GM23338 (cell line): Measurements from ENCODE around the gene MDH1. TPM values are rescaled to one million over a fixed set of nuclear protein-coding genes. Genes with fewer than 3 reads are reported as not detected.

ENCODE experiments used
- ATAC-seq: fragments of 200-7000 bp; cut with Tn5 transposase; 3 replicates; pipeline ENCODE4 v1.9.1; 2020
- DNase-seq: peaks from one replicate; pipeline ENCODE4 v3.0.0-alpha.2; 2015; ENCODE audit warnings: low spot score
- H2AFZ ChIP-seq: fragments of 200-600 bp; sonication (generic); 2 replicates; pipeline ENCODE4 v1.8.0; 2016; ENCODE audit warnings: antibody characterized with exemption, mild to moderate bottlenecking, moderate library complexity
- H3F3A ChIP-seq: fragments of 200-600 bp; sonication (generic); replicated peaks from 2 replicates; pipeline ENCODE4 v1.8.0; 2017; ENCODE audit warnings: antibody characterized with exemption, mixed run types, low read depth
- H3K27ac ChIP-seq: fragments of 200-600 bp; sonication (generic); 2 replicates; pipeline ENCODE4 v1.6.1; 2016; ENCODE audit warnings: low read depth
- H3K27me3 ChIP-seq: fragments of 200-600 bp; sonication (generic); 2 replicates; pipeline ENCODE4 v1.8.0; 2016; ENCODE audit warnings: mild to moderate bottlenecking, mixed run types, moderate library complexity; ENCODE audit not compliant: insufficient read depth
- H3K36me3 ChIP-seq: fragments of 200-600 bp; sonication (generic); 2 replicates; pipeline ENCODE4 v1.8.0; 2016; ENCODE audit warnings: mild to moderate bottlenecking; ENCODE audit not compliant: insufficient read depth
- H3K4me1 ChIP-seq: fragments of 200-600 bp; sonication (generic); 2 replicates; pipeline ENCODE4 v1.8.0; 2016; ENCODE audit warnings: mild to moderate bottlenecking, moderate library complexity; ENCODE audit not compliant: insufficient read depth
- H3K4me2 ChIP-seq: fragments of 200-600 bp; sonication (generic); 2 replicates; pipeline ENCODE4 v1.7.1; 2017; ENCODE audit warnings: mixed run types
- H3K4me3 ChIP-seq: fragments of 200-600 bp; sonication (generic); 2 replicates; pipeline ENCODE4 v1.6.1; 2016; ENCODE audit warnings: mixed run types
- H3K79me2 ChIP-seq: fragments of 200-600 bp; sonication (generic); replicated peaks from 2 replicates; pipeline ENCODE4 v1.8.0; 2017; ENCODE audit warnings: mild to moderate bottlenecking; ENCODE audit not compliant: insufficient read depth
- H3K9me2 ChIP-seq: fragments of 200-600 bp; sonication (generic); 2 replicates; pipeline ENCODE4 v1.8.0; 2017; ENCODE audit not compliant: insufficient read depth
- H4K20me1 ChIP-seq: fragments of 200-600 bp; sonication (generic); replicated peaks from 2 replicates; pipeline ENCODE4 v1.8.0; 2017; ENCODE audit warnings: mild to moderate bottlenecking; ENCODE audit not compliant: insufficient read depth
- H3K27ac Mint-ChIP-seq: 2 replicates; pipeline ENCODE4 v1.8.0; 2020; ENCODE audit warnings: inconsistent platforms, mild to moderate bottlenecking, moderate library complexity, mixed read lengths
- H3K27me3 Mint-ChIP-seq: 3 replicates; pipeline ENCODE4 v1.8.0; 2022; ENCODE audit warnings: low read depth, mild to moderate bottlenecking, moderate library complexity, mixed read lengths, inconsistent platforms; ENCODE audit not compliant: insufficient read depth, poor library complexity
- H3K36me3 Mint-ChIP-seq: 3 replicates; pipeline ENCODE4 v1.8.0; 2021; ENCODE audit warnings: low read depth, mild to moderate bottlenecking, inconsistent platforms, moderate library complexity, mixed read lengths
- H3K4me1 Mint-ChIP-seq: 3 replicates; pipeline ENCODE4 v1.8.0; 2020; ENCODE audit warnings: mild to moderate bottlenecking, inconsistent platforms, mixed read lengths
- H3K4me3 Mint-ChIP-seq: 3 replicates; pipeline ENCODE4 v1.8.0; 2021; ENCODE audit warnings: moderate library complexity, mild to moderate bottlenecking, inconsistent platforms, mixed read lengths
- H3K9me3 Mint-ChIP-seq: 3 replicates; pipeline ENCODE4 v1.8.0; 2020; ENCODE audit warnings: moderate library complexity, mild to moderate bottlenecking, inconsistent platforms, mixed read lengths
- CREB1 ChIP-seq: fragments of 250-450 bp; sonication (Bioruptor Pico); IDR thresholded peaks from 2 replicates; pipeline ENCODE4 v1.5.0; 2020; ENCODE audit warnings: low read depth, mild to moderate bottlenecking, moderate library complexity
- CTCF ChIP-seq, 2 experiments: fragments of 200-600 bp in 1 of 2; sonication (generic) in 1 of 2; conservative IDR thresholded peaks; 2 replicates each; pipeline versions ENCODE4 v1.5.1 to v1.6.1; 2016 to 2017; ENCODE audit warnings: antibody characterized with exemption in 2 of 2, low read depth in 2 of 2, mild to moderate bottlenecking in 2 of 2, moderate library complexity in 1 of 2
- ETS1 ChIP-seq: IDR thresholded peaks from 2 replicates; pipeline ENCODE4 v1.6.1; 2016; ENCODE audit warnings: antibody characterized with exemption
- EZH2 ChIP-seq: fragments of 200-600 bp; sonication (generic); IDR thresholded peaks from one replicate; pipeline ENCODE4 v1.8.0; 2017; ENCODE audit warnings: antibody characterized with exemption, mild to moderate bottlenecking, low read depth; ENCODE audit not compliant: unreplicated experiment
- EZH2phosphoT487 ChIP-seq: fragments of 200-600 bp; sonication (generic); IDR thresholded peaks from one replicate; pipeline ENCODE4 v1.8.1; 2018; ENCODE audit warnings: antibody characterized with exemption; ENCODE audit not compliant: unreplicated experiment
- JUNB ChIP-seq: IDR thresholded peaks from one replicate; pipeline ENCODE4 v1.6.1; 2016; ENCODE audit warnings: antibody characterized with exemption; ENCODE audit not compliant: unreplicated experiment
- NANOG ChIP-seq: IDR thresholded peaks from 2 replicates; pipeline ENCODE4 v1.6.1; 2016; ENCODE audit warnings: antibody characterized with exemption, borderline replicate concordance
- STAT1 ChIP-seq: IDR thresholded peaks from one replicate; pipeline ENCODE4 v1.6.1; 2016; ENCODE audit warnings: antibody characterized with exemption; ENCODE audit not compliant: unreplicated experiment
- ZNF114 ChIP-seq: fragments of 250-450 bp; sonication (Bioruptor Pico); IDR thresholded peaks from 2 replicates; pipeline ENCODE4 v1.5.0; 2020; ENCODE audit warnings: mild to moderate bottlenecking, moderate library complexity
- ZNF331 ChIP-seq: fragments of 250-450 bp; sonication (Bioruptor Pico); IDR thresholded peaks from 2 replicates; pipeline ENCODE4 v1.5.0; 2020; ENCODE audit warnings: low read depth, mild to moderate bottlenecking, moderate library complexity
- polyA plus RNA-seq: library from polyadenylated mRNA; unstranded; fragments of >200 nt; fragmentation: Nextera tagmentation; extraction: Ambion mirVana; gene quantifications from 2 replicates; pipeline ENCODE4 v1.2.1, GENCODE V29; 2016
- total RNA-seq: library from RNA; depleted of rRNA; stranded (reverse); fragments of >200 nt; shearing (Covaris generic); gene quantifications from 2 replicates; pipeline ENCODE4 v1.2.3, GENCODE V29; 2014
- TF ChIP-seq, protein P1 (sequence below): IDR thresholded peaks from one replicate; pipeline ENCODE4 v1.6.1; 2018; ENCODE audit warnings: antibody characterized with exemption; ENCODE audit not compliant: unreplicated experiment

MDH1 gene
- total and polyA plus RNA-seq, 2 experiments from 2014 or later: 275 to 503 TPM

DNA sequence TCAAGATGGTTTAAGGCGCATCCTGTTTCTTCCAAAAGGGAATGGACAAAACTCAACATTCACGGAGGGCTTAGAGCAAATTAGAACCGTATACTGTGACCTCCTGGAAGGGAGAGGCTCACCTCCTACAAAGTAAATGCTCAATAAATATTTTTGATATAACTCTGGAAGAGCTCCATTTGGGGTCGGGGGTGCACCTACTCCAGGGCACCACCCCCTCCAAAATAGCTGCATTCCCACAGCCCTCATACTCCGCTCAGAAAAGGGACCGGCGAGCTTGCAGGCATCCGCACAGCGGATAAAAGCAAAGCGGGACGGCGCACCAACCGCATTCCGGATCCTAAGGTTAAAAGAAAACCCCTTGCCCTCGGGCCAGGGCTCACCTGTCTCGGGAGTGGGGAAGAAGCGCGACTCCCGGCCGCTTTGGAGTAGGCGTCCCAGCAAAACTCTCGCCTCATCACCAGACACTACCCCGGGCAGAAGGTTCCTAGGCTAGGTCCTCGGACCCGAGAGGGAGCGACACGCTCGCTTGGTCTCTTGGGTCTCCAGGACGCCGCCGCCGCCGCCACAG is 864 bp upstream of the MDH1 start (continued):
- TF ChIP-seq EZH2 (no peak), ZNF114 (CRISPR knock-in tag) (no peak), ZNF331 (no peak), STAT1 (no peak), CREB1 (CRISPR knock-in tag) (no peak)
- TF ChIP-seq, protein P1, sequence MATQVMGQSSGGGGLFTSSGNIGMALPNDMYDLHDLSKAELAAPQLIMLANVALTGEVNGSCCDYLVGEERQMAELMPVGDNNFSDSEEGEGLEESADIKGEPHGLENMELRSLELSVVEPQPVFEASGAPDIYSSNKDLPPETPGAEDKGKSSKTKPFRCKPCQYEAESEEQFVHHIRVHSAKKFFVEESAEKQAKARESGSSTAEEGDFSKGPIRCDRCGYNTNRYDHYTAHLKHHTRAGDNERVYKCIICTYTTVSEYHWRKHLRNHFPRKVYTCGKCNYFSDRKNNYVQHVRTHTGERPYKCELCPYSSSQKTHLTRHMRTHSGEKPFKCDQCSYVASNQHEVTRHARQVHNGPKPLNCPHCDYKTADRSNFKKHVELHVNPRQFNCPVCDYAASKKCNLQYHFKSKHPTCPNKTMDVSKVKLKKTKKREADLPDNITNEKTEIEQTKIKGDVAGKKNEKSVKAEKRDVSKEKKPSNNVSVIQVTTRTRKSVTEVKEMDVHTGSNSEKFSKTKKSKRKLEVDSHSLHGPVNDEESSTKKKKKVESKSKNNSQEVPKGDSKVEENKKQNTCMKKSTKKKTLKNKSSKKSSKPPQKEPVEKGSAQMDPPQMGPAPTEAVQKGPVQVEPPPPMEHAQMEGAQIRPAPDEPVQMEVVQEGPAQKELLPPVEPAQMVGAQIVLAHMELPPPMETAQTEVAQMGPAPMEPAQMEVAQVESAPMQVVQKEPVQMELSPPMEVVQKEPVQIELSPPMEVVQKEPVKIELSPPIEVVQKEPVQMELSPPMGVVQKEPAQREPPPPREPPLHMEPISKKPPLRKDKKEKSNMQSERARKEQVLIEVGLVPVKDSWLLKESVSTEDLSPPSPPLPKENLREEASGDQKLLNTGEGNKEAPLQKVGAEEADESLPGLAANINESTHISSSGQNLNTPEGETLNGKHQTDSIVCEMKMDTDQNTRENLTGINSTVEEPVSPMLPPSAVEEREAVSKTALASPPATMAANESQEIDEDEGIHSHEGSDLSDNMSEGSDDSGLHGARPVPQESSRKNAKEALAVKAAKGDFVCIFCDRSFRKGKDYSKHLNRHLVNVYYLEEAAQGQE: no peak

GRCh38 chr2:63589148-63589958 is 590 bp downstream of the MDH1 start:
- H3K4me3 Mint-ChIP-seq: peak overlapping the region; percentile 100
- Histone ChIP-seq H3K36me3 (peaks cover under 1% of the 10 kb centered on the region; the same call in 1 of the 2 replicates), H4K20me1 (peaks cover 8% of the 10 kb centered on the region; the same call in 1 of the 2 replicates), H3K27ac (peak overlapping the region; percentile 79), H3K27me3 (no peaks in the 10 kb centered on the region), H3K79me2 (peaks cover 87% of the 10 kb centered on the region), H3K9me2 (no peaks in the 10 kb centered on the region), H3K4me1 (peaks cover 28% of the 10 kb centered on the region), H3K4me3 (peak overlapping the region; percentile 67), H3K4me2 (peak overlapping the region; percentile 80), H3F3A (no peaks in the 10 kb centered on the region), H2AFZ (no peak overlapping the region)
- H3K9me3 Mint-ChIP-seq: no peaks in the 10 kb centered on the region; the same call in 2 of the 3 replicates
- H3K4me1 Mint-ChIP-seq: peaks cover 39% of the 10 kb centered on the region
- peaks cover 27% of the 10 kb centered on the region for H3K36me3 Mint-ChIP-seq
- H3K27me3 Mint-ChIP-seq: peaks cover 11% of the 10 kb centered on the region
- DNase-seq (peak; percentile 81), ATAC-seq (peak; percentile 30)
- peak overlapping the region; percentile 99 for H3K27ac Mint-ChIP-seq
- TF ChIP-seq JUNB: no peak
- no peak for TF ChIP-seq STAT1
- TF ChIP-seq CTCF (conservative IDR thresholded peaks at IDR 0.05; ENCODE audit: low read depth in 2 of 2): no peak
- TF ChIP-seq ETS1: no peak
- no peak for TF ChIP-seq NANOG
- no peak for TF ChIP-seq EZH2
- TF ChIP-seq, protein P1: no peak
- TF ChIP-seq EZH2phosphoT487: no peak
